GM12891 (cell line): Measurements from ENCODE around the gene TMC7.

ENCODE experiments used
- DNase-seq: peaks from one replicate; pipeline ENCODE4 v3.0.0; 2011; ENCODE audit warnings: low spot score; ENCODE audit not compliant: insufficient read length
- FAIRE-seq: peaks from 2 replicates; lab custom pipeline; 2011; peaks lifted over from hg19 to GRCh38; lab: Jason Lieb, UNC
- PAX5 ChIP-seq: IDR thresholded peaks from 2 replicates; pipeline ENCODE4 v1.6.1; 2011; ENCODE audit warnings: low read length, moderate library complexity, mild to moderate bottlenecking; ENCODE audit not compliant: insufficient read depth, severe bottlenecking
- POLR2A ChIP-seq: IDR thresholded peaks from 2 replicates; pipeline ENCODE4 v1.6.1; 2011; ENCODE audit warnings: low read depth, low read length, control low read depth
- POLR2AphosphoS5 ChIP-seq: IDR thresholded peaks from 2 replicates; pipeline ENCODE4 v1.6.1; 2011; ENCODE audit warnings: low read depth, low read length, control low read depth
- POU2F2 ChIP-seq: IDR thresholded peaks from 2 replicates; pipeline ENCODE4 v1.6.1; 2011; ENCODE audit warnings: low read depth, mild to moderate bottlenecking, control low read depth, low read length, moderate library complexity
- SPI1 ChIP-seq: IDR thresholded peaks from 2 replicates; pipeline ENCODE4 v1.6.1; 2011; ENCODE audit warnings: low read depth, low read length, control low read depth
- TAF1 ChIP-seq: IDR thresholded peaks from 2 replicates; pipeline ENCODE4 v1.6.1; 2011; ENCODE audit warnings: low read depth, low read length, control low read depth

The TMC7 gene

GRCh38 chr16:19110537-19111360 lies 127.0 kb downstream of the TMC7 start:
- FAIRE-seq (no peak), DNase-seq (no peak)
- TF ChIP-seq SPI1 = no peak
- TF ChIP-seq PAX5 = no peak
- no peak for TF ChIP-seq TAF1
- no peak for TF ChIP-seq POU2F2
- no peak for TF ChIP-seq POLR2AphosphoS5
- no peak for TF ChIP-seq POLR2A

GRCh38 chr16:19112099-19112407 lies 128.3 kb downstream of the TMC7 start:
- DNase-seq (no peak), FAIRE-seq (no peak)
- TF ChIP-seq POLR2AphosphoS5 (no peak), POU2F2 (no peak), PAX5 (no peak), SPI1 (no peak), POLR2A (no peak), TAF1 (no peak)
